Natural killer cell (primary cell): ENCODE measurements around the gene CALN1. TPM values are rescaled to one million over a fixed set of nuclear protein-coding genes. Genes with fewer than 3 reads are reported as not detected.

Experiments used
- ATAC-seq, 3 donors: fragments of 150-1000 bp in 2 of 3; fragments of 200-7000 bp in 1 of 3; cut with Tn5 transposase; 1 replicate in 1 of 3; 2 replicates in 2 of 3; pipeline ENCODE4 v1.10.0; 2021; ENCODE audit warnings: mild to moderate bottlenecking in 2 of 3, moderate library complexity in 2 of 3
- DNase-seq, 2 donors: peaks; one replicate each; pipeline versions ENCODE4 v3.0.0 to v3.0.0-alpha.2; 2013 to 2021; ENCODE audit warnings: mixed read lengths in 1 of 2
- H3K27ac ChIP-seq: one replicate; pipeline ENCODE4 v1.5.1; 2013; ENCODE audit warnings: mild to moderate bottlenecking, low read length
- H3K27me3 ChIP-seq: one replicate; pipeline ENCODE4 v1.6.1; 2013; ENCODE audit warnings: low read length; ENCODE audit not compliant: control insufficient read depth, insufficient read depth
- H3K36me3 ChIP-seq: one replicate; pipeline ENCODE4 v1.6.1; 2013; ENCODE audit warnings: low read length; ENCODE audit not compliant: control insufficient read depth, insufficient read depth
- H3K4me1 ChIP-seq: one replicate; pipeline ENCODE4 v1.6.1; 2013; ENCODE audit warnings: low read length; ENCODE audit not compliant: control insufficient read depth, insufficient read depth
- H3K4me3 ChIP-seq: one replicate; pipeline ENCODE4 v1.5.1; 2013; ENCODE audit warnings: low read length
- H3K9me3 ChIP-seq: one replicate; pipeline ENCODE4 v1.6.1; 2013; ENCODE audit warnings: low read length; ENCODE audit not compliant: control insufficient read depth, insufficient read depth
- H3K27ac Mint-ChIP-seq, 2 donors: one replicate each; pipeline ENCODE4 v1.8.0; 2022; ENCODE audit warnings: mild to moderate bottlenecking in 2 of 2, mixed read lengths in 2 of 2, moderate library complexity in 1 of 2
- H3K27me3 Mint-ChIP-seq, 2 donors: one replicate each; pipeline ENCODE4 v1.8.0; 2022; ENCODE audit warnings: low read depth in 2 of 2, mixed read lengths in 2 of 2
- H3K36me3 Mint-ChIP-seq: one replicate; pipeline ENCODE4 v1.8.0; 2022; ENCODE audit warnings: mixed read lengths
- H3K4me1 Mint-ChIP-seq, 2 donors: one replicate each; pipeline ENCODE4 v1.8.0; 2022; ENCODE audit warnings: mixed read lengths in 2 of 2
- H3K4me3 Mint-ChIP-seq: one replicate; pipeline ENCODE4 v1.8.0; 2022; ENCODE audit warnings: mild to moderate bottlenecking, moderate library complexity, mixed read lengths
- H3K9me3 Mint-ChIP-seq, 2 donors: one replicate each; pipeline ENCODE4 v1.8.0; 2022; ENCODE audit warnings: mixed read lengths in 2 of 2
- WGBS: methylation state at CpG from one replicate; pipeline ENCODE4 v1.1.7; 2013; ENCODE audit warnings: missing lambda C conversion rate; ENCODE audit not compliant: insufficient coverage; 5-methylcytosine and 5-hydroxymethylcytosine counted together
- intact Hi-C: fragments of 100-400 bp; cut with micrococcal nuclease; formaldehyde crosslinking; loops from one replicate; pipeline ENCODE4 v1.14.2; 2022
- total RNA-seq, 4 donors: library from RNA; stranded (reverse); fragments of 120-200 nt in 1 of 4; gene quantifications; one replicate each; pipeline versions ENCODE4 v1.2.3 to v1.2.4, GENCODE V29; 2013 to 2022
- TF ChIP-seq, protein P1 (sequence below): fragments of 200-600 bp; IDR thresholded peaks from one replicate; pipeline ENCODE4 v1.8.0; 2022; ENCODE audit warnings: antibody characterized with exemption

CALN1 gene
- total RNA-seq, 3 donors from 2014 or later (not counting 1 experiment from before 2014, with no cell fraction given): 0.18 TPM; not detected in 2

GRCh38 chr7:71982851-71983250 lies 429.3 kb downstream of the CALN1 start:
- H3K36me3 Mint-ChIP-seq: no peaks in the 10 kb centered on the region
- intact Hi-C loops: no loop called here
- no peaks in the 10 kb centered on the region for H3K27me3 ChIP-seq

GRCh38 chr7:71976645-71977044 lies 435.5 kb downstream of the CALN1 start:
- ATAC-seq (no peak), DNase-seq (no peak)
- H3K9me3 Mint-ChIP-seq: no peaks in the 10 kb centered on the region
- Histone ChIP-seq H3K27me3 (no peaks in the 10 kb centered on the region), H3K27ac (no peak overlapping the region), H3K4me3 (no peak overlapping the region), H3K4me1 (no peaks in the 10 kb centered on the region), H3K9me3 (no peaks in the 10 kb centered on the region), H3K36me3 (no peaks in the 10 kb centered on the region)
- H3K27me3 Mint-ChIP-seq: no peaks in the 10 kb centered on the region
- 85% methylated on average over 7 of the region's 7 CpGs for WGBS
- no peaks in the 10 kb centered on the region for H3K4me1 Mint-ChIP-seq
- H3K4me3 Mint-ChIP-seq: no peak overlapping the region
- H3K27ac Mint-ChIP-seq: no peak overlapping the region
- no peaks in the 10 kb centered on the region for H3K36me3 Mint-ChIP-seq
- intact Hi-C loops: no loop called here
- TF ChIP-seq, protein P1, sequence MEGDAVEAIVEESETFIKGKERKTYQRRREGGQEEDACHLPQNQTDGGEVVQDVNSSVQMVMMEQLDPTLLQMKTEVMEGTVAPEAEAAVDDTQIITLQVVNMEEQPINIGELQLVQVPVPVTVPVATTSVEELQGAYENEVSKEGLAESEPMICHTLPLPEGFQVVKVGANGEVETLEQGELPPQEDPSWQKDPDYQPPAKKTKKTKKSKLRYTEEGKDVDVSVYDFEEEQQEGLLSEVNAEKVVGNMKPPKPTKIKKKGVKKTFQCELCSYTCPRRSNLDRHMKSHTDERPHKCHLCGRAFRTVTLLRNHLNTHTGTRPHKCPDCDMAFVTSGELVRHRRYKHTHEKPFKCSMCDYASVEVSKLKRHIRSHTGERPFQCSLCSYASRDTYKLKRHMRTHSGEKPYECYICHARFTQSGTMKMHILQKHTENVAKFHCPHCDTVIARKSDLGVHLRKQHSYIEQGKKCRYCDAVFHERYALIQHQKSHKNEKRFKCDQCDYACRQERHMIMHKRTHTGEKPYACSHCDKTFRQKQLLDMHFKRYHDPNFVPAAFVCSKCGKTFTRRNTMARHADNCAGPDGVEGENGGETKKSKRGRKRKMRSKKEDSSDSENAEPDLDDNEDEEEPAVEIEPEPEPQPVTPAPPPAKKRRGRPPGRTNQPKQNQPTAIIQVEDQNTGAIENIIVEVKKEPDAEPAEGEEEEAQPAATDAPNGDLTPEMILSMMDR: no peak

More at GRCh38 chr7:71982851-71983250, 429.3 kb downstream of the CALN1 start:
- ATAC-seq (no peak), DNase-seq (no peak)
- TF ChIP-seq, protein P1: no peak
- Histone ChIP-seq H3K36me3 (no peaks in the 10 kb centered on the region), H3K4me1 (no peaks in the 10 kb centered on the region), H3K9me3 (no peaks in the 10 kb centered on the region), H3K4me3 (no peak overlapping the region), H3K27ac (no peak overlapping the region)
- H3K27me3 Mint-ChIP-seq: peaks cover 2 to 5% of the 10 kb centered on the region in 2 donors
- no peak overlapping the region for H3K27ac Mint-ChIP-seq
- no peak overlapping the region for H3K4me3 Mint-ChIP-seq
- 74% methylated on average over 4 of the region's 4 CpGs for WGBS
- H3K9me3 Mint-ChIP-seq: peaks cover 0 to 2% of the 10 kb centered on the region in 2 donors
- H3K4me1 Mint-ChIP-seq: no peaks in the 10 kb centered on the region

- Histone ChIP-seq H3K4me3 (no peak overlapping the region), H3K27me3 (no peaks in the 10 kb centered on the region), H3K27ac (no peak overlapping the region), H3K9me3 (no peaks in the 10 kb centered on the region), H3K36me3 (no peaks in the 10 kb centered on the region), H3K4me1 (no peaks in the 10 kb centered on the region)
- WGBS: 87% methylated on average over 7 of the region's 7 CpGs
- Mint-ChIP-seq H3K4me1 (no peaks in the 10 kb centered on the region), H3K27ac (no peak overlapping the region), H3K9me3 (peaks cover 2 to 4% of the 10 kb centered on the region in 2 donors), H3K4me3 (no peak overlapping the region), H3K27me3 (no peaks in the 10 kb centered on the region), H3K36me3 (no peaks in the 10 kb centered on the region)
- no peak for ATAC-seq
- intact Hi-C loops: no loop called here
- TF ChIP-seq, protein P1: no peak
- DNase-seq: no peak
These were observed 437.5 kb downstream of the CALN1 start for GRCh38 chr7:71974611-71975010.

DNA sequence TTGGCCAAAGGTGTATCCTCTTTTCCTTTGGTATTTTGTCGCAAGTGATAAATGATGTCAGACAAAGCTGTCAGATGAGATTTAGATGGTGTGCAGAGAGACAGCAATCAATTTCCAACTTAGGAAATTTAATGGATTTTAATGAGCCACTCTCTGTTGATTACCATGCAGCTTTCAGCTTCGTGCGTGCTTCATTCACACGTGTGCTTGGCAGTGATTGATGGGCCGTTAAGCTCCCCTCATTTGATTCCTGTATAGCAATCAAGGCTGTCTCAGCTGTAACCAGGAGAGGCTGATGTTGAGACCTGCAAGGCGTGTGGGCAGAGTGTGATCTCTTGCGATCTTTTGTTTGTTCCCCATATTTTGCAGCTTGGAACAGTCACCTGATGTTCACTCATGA lies 439.6 kb downstream of the CALN1 start:
- Mint-ChIP-seq H3K27me3 (no peaks in the 10 kb centered on the region), H3K4me1 (no peaks in the 10 kb centered on the region), H3K36me3 (no peaks in the 10 kb centered on the region), H3K27ac (no peak overlapping the region), H3K9me3 (peaks cover 2 to 4% of the 10 kb centered on the region in 2 donors), H3K4me3 (no peak overlapping the region)
- TF ChIP-seq, protein P1: no peak
- Histone ChIP-seq H3K27me3 (no peaks in the 10 kb centered on the region), H3K4me1 (no peaks in the 10 kb centered on the region), H3K27ac (no peak overlapping the region), H3K4me3 (no peak overlapping the region), H3K9me3 (no peaks in the 10 kb centered on the region), H3K36me3 (no peaks in the 10 kb centered on the region)
- no peak for DNase-seq
- no peak for ATAC-seq
- intact Hi-C loops: no loop called here
- 89% methylated on average over 7 of the region's 7 CpGs for WGBS
